ENCODE measurements around the gene EARS2.

EARS2 gene

GRCh38 chr16:23567602-23568001 is 10.5 kb upstream of the EARS2 start:
- H3K27ac ChIP-seq: no peak overlapping the region
- H3K4me1 ChIP-seq: no peaks in the 10 kb centered on the region
- H2AFZ ChIP-seq: no peak overlapping the region
- no peaks in the 10 kb centered on the region for H3K79me2 ChIP-seq
- no peak for TF ChIP-seq CTCF (IDR thresholded peaks at IDR 0.05)
- H3K9me3 ChIP-seq (ENCODE audit: control insufficient read depth, low read length): no peaks in the 10 kb centered on the region
- H3K27me3 ChIP-seq (ENCODE audit: control insufficient read depth, insufficient read depth, low read length): no peaks in the 10 kb centered on the region
- no peak overlapping the region for H3K9ac ChIP-seq
- no peaks in the 10 kb centered on the region for H3K36me3 ChIP-seq (ENCODE audit: control insufficient read depth, insufficient read depth, low read length)
- H3K4me2 ChIP-seq (ENCODE audit: low read length): no peak overlapping the region
- H3K4me3 ChIP-seq (ENCODE audit: low read depth, low read length): no peak overlapping the region

GRCh38 chr16:23566724-23567123 is 9.6 kb upstream of the EARS2 start:
- no peaks in the 10 kb centered on the region for H3K4me1 ChIP-seq

GRCh38 chr16:23564575-23565363 is 7.6 kb upstream of the EARS2 start:
- no peaks in the 10 kb centered on the region for H3K36me3 ChIP-seq (ENCODE audit: control insufficient read depth, insufficient read depth, low read length)

More at GRCh38 chr16:23566724-23567123, 9.6 kb upstream of the EARS2 start:
- no peaks in the 10 kb centered on the region for H3K79me2 ChIP-seq
- H3K4me3 ChIP-seq (ENCODE audit: low read depth, low read length): no peak overlapping the region
- TF ChIP-seq CTCF (IDR thresholded peaks at IDR 0.05): no peak
- no peaks in the 10 kb centered on the region for H3K36me3 ChIP-seq (ENCODE audit: control insufficient read depth, insufficient read depth, low read length)
- no peak overlapping the region for H3K4me2 ChIP-seq (ENCODE audit: low read length)
- no peaks in the 10 kb centered on the region for H3K27me3 ChIP-seq (ENCODE audit: control insufficient read depth, insufficient read depth, low read length)
- H3K27ac ChIP-seq: no peak overlapping the region
- no peak overlapping the region for H2AFZ ChIP-seq
- no peaks in the 10 kb centered on the region for H3K9me3 ChIP-seq (ENCODE audit: control insufficient read depth, low read length)
- no peak overlapping the region for H3K9ac ChIP-seq

GRCh38 chr16:23563186-23563585 is 6.0 kb upstream of the EARS2 start:
- Histone ChIP-seq H3K36me3 (ENCODE audit: control insufficient read depth, insufficient read depth, low read length) (no peaks in the 10 kb centered on the region), H3K4me3 (ENCODE audit: low read depth, low read length) (no peak overlapping the region), H3K79me2 (peaks cover 17% of the 10 kb centered on the region), H3K4me2 (ENCODE audit: low read length) (no peak overlapping the region), H3K27ac (no peak overlapping the region), H3K4me1 (no peaks in the 10 kb centered on the region), H3K27me3 (ENCODE audit: control insufficient read depth, insufficient read depth, low read length) (no peaks in the 10 kb centered on the region), H3K9me3 (ENCODE audit: control insufficient read depth, low read length) (no peaks in the 10 kb centered on the region), H2AFZ (no peak overlapping the region), H3K9ac (no peak overlapping the region)
- no peak for TF ChIP-seq CTCF (IDR thresholded peaks at IDR 0.05)

More at GRCh38 chr16:23564575-23565363, 7.6 kb upstream of the EARS2 start:
- H3K27me3 ChIP-seq (ENCODE audit: control insufficient read depth, insufficient read depth, low read length): no peaks in the 10 kb centered on the region
- H3K79me2 ChIP-seq: peaks cover 5% of the 10 kb centered on the region
- H3K27ac ChIP-seq: no peak overlapping the region
- H3K4me1 ChIP-seq: no peaks in the 10 kb centered on the region
- no peak overlapping the region for H3K4me2 ChIP-seq (ENCODE audit: low read length)
- no peak overlapping the region for H3K4me3 ChIP-seq (ENCODE audit: low read depth, low read length)
- no peak for TF ChIP-seq CTCF (IDR thresholded peaks at IDR 0.05)
- H3K9ac ChIP-seq: no peak overlapping the region
- H3K9me3 ChIP-seq (ENCODE audit: control insufficient read depth, low read length): no peaks in the 10 kb centered on the region
- no peak overlapping the region for H2AFZ ChIP-seq

- no peak for TF ChIP-seq CTCF (IDR thresholded peaks at IDR 0.05)
- Histone ChIP-seq H2AFZ (no peak overlapping the region), H3K27me3 (ENCODE audit: control insufficient read depth, insufficient read depth, low read length) (no peaks in the 10 kb centered on the region), H3K4me2 (ENCODE audit: low read length) (no peak overlapping the region), H3K9ac (no peak overlapping the region), H3K9me3 (ENCODE audit: control insufficient read depth, low read length) (no peaks in the 10 kb centered on the region), H3K4me1 (no peaks in the 10 kb centered on the region), H3K79me2 (peaks cover 18% of the 10 kb centered on the region), H3K27ac (no peak overlapping the region), H3K36me3 (ENCODE audit: control insufficient read depth, insufficient read depth, low read length) (no peaks in the 10 kb centered on the region), H3K4me3 (ENCODE audit: low read depth, low read length) (no peak overlapping the region)
Measured at GRCh38 chr16:23562505-23562904, 5.4 kb upstream of the EARS2 start.
